HG03521 (cell line): ENCODE measurements around the gene NLGN2.

Experiments
- ATAC-seq: cut with Tn5 transposase; IDR thresholded peaks from one replicate; pipeline ENCODE4 v1.9.1; 2021; ENCODE audit warnings: mild to moderate bottlenecking, moderate library complexity; ENCODE audit not compliant: unreplicated experiment

NLGN2 gene

GRCh38 chr17:7435676-7436555 is 28.3 kb downstream of the NLGN2 start:
- ATAC-seq: peak; percentile 9

DNA sequence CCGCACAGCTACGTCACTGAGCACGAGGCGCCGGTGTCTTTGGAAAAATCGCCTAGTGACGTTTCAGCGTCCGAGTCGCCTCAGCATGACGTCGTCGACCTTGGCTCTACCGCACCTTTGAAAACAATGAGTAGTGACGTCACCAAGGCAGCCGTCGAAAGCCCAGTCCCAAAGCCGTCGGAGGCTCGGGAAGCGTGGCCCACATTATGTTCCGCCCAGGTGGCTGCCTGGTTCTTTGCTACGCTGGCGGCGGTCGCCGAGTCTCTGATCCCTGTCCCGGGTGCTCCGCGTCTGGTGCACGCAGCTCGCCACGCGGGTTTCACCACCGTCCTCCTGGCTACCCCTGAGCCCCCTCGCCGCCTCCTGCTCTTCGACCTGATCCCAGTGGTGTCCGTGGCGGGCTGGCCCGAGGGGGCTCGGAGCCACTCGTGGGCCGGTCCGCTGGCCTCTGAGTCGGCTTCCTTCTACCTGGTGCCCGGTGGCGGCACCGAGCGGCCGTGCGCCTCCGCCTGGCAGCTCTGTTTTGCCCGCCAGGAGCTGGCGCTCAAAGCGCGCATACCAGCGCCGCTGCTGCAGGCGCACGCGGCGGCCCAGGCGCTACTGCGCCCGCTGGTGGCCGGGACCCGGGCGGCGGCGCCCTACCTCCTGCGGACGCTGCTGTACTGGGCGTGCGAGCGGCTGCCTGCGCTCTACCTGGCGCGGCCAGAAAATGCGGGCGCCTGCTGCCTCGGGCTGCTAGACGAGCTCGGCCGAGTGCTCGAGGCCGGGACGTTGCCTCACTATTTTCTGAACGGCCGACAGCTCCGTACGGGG is 29.1 kb downstream of the NLGN2 start:
- ATAC-seq: peak; percentile 35

DNA sequence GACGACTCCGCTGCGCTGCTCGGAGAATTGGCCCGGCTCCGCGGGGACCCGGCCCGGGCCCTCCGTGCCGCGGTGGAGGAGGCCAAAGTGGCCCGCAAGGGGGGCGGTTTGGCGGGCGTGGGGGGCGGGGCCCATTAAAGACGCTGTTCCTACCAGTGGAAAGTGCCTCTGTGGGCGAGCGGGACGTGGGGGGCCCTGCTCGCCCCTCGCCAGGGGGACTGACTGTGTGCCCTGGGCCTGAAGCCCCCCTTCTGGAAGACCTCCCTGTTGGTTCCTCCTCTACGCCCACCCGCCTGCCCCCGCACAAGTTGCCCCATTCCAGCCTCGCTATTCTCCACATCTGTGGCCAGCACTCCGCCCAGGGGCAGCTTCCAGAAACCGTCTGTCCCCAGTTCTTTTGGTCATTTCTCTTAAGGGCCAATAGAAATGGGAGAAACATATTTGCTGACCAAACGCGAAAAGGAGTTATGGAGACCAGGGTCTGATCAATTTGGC is 29.8 kb downstream of the NLGN2 start:
- no peak for ATAC-seq

DNA sequence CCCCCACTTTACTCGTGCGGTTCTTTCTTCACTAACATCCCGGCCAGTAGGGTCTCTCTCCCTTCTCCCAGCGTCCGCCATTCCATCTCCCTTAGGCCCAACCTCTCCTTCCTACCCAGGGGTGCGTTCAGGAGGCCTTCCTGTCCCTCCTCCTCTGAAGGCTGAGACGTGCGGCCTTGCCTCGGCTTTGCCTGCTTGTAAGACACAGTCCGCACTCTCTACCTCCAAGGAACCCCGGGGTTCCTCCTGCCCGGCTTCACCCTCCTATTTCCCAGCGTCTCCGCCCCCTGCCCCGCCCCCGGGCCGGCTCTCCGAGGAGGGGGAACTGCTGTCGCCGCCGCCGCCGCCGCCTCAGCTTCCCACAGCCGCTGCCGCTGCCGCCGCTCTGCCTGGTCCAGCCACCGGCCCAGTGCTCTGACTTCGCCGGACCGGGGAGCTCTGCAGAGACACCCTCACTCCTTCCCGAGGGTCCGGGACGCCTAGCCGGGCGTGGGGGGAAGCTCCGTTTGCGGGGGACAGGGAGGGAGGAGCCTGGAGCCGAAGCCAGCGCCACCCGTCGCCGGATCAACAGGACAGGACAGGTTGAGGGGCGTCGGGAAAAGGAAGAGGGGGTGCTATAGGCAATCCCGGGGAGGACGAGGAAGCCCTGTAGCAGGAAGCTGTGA is 30.4 kb downstream of the NLGN2 start:
- ATAC-seq: no peak

- no peak for ATAC-seq
Observed at GRCh38 chr17:7438656-7439460, 31.2 kb downstream of the NLGN2 start.

DNA sequence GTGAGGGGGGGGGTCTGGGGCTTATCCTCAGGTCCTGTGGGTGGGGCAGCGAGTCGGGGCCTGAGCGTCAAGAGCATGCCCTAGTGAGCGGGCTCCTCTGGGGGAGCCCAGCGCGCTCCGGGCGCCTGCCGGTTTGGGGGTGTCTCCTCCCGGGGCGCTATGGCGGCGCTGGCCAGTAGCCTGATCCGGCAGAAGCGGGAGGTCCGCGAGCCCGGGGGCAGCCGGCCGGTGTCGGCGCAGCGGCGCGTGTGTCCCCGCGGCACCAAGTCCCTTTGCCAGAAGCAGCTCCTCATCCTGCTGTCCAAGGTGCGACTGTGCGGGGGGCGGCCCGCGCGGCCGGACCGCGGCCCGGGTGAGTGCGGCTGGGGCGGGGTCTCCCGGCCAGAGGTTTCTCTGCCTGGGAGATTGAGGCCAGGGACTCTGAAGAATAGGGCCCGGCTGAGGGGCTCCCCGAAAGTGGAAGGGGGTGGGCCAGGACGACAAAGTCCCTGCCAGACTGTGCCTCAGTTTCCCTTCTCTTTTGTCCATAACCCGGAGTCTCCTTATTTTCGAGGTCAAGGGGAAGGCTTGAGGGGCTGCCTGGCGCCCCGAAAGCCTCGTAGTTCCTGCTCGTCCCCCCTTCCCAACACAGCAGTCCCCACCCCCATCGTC is 31.9 kb downstream of the NLGN2 start, which contains the start of gene FGF11:
Gene FGF11, plus strand, starts transcription at position 51 of the 651 bp plus-strand sequence. Its CDS starts 109 bp downstream, at position 160.
- no peak for ATAC-seq

DNA sequence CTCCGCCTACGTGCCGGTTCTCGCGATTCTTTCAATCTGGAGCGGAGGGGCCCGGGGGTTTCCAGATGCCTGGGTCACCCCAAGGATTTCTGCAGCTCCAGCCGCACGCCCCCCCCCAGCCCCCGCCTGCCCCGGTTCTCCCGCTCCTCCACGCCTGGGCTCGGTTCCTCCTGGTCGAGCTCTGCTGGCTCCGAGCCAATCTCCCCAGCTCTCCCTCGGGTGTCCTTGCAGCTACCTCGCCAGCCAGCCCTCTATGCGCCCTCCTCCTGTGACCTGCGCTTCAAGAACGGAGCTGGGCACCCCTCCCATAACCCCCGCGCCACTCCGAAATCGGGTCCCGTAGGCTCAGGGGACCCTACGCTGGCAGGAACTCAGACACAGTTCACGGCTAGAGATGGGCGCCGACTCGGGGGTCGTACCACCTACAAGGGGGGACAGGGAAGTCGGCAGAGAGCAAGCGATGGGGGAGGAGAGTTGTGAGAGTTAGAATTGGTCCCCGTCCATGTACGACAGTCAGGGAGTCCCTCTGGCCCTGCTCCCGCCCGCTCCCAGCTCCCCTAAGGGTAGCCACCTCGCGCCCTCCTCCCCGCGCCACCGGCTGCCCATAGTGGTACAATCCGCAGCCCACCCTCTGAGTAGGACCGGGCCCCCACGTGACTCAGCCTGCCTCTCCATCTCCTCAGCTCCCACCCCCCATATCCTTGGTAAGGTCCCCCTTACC is 32.6 kb downstream of the NLGN2 start:
- ATAC-seq: no peak

- ATAC-seq: no peak
Observed at GRCh38 chr17:7440834-7441195, 33.2 kb downstream of the NLGN2 start.

- no peak for ATAC-seq
Observed at GRCh38 chr17:7441266-7441665, 33.6 kb downstream of the NLGN2 start.

DNA sequence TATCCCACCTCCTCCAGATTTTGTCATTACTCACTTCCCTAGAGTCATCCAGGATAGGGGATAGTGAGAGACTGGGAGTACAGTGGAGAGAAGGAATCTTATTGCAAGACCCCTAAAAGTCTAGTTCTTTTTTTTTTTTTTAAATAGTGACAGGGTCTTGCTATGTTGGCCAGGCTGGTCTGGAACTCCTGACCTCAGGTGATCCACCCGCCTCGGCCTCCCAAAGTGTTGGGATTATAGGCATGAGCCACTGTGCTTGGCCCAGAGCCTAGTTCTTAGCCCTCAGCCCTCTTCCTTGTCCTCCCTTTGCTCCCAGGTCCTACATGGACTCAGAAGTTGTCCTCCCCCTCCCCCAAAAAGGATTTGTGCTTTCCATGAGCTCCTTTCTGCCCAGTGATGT is 34.5 kb downstream of the NLGN2 start:
- no peak for ATAC-seq

DNA sequence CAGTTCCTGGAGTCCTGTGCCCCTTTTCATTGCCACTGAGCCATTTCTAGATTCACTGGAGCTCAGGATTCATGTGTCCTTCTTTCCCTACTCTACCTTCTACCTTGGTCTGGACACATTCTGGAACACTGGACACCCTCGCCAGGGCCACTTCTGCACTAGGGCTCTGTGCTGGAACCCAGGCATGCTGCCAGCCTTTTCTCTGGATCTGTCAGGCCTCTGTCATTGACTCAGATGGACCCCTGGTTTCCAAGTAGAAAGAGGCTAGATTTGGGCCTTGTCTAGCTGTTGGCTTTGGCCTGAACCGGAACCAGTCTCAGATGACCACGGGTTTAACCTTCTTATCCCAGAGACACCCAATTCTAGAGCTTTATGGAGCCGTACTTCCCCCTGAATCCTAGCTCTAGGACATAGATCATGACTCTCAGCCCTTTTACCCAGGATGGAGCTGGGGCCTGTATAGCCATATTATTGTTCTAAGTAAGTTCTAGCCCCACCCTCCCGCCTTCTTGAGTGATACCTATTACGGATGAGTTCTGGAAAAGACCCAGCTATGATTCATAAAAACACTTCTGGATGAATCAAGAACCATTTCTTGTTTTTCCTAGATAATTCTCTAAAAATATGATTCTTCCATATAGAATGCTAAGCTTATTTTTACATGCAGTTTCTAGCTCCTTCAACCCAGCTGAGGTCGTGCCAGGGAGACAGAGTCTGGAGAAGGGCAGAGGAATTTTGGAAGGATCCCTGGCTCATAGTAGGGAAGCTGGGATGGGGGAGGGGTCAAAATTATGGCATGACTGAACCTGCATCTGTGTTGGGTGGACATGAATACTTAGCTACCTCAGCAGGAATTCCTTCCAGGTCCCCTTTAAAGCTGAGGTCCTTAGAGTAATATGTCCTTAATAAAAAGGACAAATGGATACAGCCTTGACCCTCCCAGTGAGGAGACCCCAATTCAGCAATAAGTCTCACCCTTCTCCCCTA is 36.1 kb downstream of the NLGN2 start:
- ATAC-seq: no peak

GRCh38 chr17:7444682-7445618 is 37.3 kb downstream of the NLGN2 start, which contains the start of gene CHRNB1:
Gene CHRNB1, plus strand, starts transcription at chr17:7445061. Its CDS starts 67 bp downstream, at chr17:7445128.
- ATAC-seq: no peak

GRCh38 chr17:7445619-7445968 is 37.9 kb downstream of the NLGN2 start:
- ATAC-seq: no peak

- no peak for ATAC-seq
Observed at GRCh38 chr17:7448461-7448860, 40.8 kb downstream of the NLGN2 start.

DNA sequence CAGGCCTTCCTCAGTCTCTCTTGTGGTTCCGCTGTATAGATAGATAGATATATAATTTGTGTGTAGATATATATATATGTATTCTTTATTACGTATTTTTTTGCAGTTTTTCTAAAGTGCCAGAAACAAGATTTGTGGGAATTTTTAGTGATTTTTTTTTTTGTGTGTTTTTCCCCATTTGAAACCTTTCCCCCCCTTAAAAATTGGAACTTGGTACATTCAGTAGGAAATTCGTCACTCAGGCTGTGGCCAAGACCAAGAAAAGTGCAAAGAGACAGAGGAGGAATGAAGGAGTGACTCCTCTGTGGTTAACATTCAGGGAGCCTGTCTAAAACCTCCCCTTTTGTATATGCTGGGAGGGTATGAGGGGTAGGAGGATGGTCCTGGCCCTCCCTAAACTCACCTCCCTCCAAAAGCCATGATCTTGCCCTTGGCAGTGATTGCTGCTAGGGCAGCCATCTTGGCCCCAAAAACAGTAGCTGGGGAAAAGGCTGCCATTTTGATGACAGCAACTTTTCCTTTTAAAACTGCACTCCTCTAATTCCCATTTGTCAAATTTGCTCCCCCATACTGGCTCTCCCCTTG is 52.4 kb downstream of the NLGN2 start:
- ATAC-seq: no peak

- ATAC-seq: no peak
Observed at GRCh38 chr17:7460850-7461660, 53.4 kb downstream of the NLGN2 start.
